OCI-LY1 (cell line): ENCODE data around the gene FAM124A.

Experiments used
- EZH2 ChIP-seq: fragments of 200-600 bp; sonication (generic), shearing (Covaris generic); IDR thresholded peaks from 2 replicates; pipeline ENCODE4 v1.8.0; 2017; ENCODE audit warnings: borderline replicate concordance, mixed run types, mild to moderate bottlenecking, antibody characterized with exemption, low read length, moderate library complexity, mixed read lengths
- TF ChIP-seq, protein P1 (sequence below): fragments of 200-600 bp; sonication (generic), shearing (Covaris generic); IDR thresholded peaks from 2 replicates; pipeline ENCODE4 v1.5.1; 2017; ENCODE audit warnings: mild to moderate bottlenecking, antibody characterized with exemption, low read length, moderate library complexity, mixed read lengths

GRCh38 chr13:51333826-51334225 lies 111.6 kb downstream of the FAM124A start:
- TF ChIP-seq, protein P1, sequence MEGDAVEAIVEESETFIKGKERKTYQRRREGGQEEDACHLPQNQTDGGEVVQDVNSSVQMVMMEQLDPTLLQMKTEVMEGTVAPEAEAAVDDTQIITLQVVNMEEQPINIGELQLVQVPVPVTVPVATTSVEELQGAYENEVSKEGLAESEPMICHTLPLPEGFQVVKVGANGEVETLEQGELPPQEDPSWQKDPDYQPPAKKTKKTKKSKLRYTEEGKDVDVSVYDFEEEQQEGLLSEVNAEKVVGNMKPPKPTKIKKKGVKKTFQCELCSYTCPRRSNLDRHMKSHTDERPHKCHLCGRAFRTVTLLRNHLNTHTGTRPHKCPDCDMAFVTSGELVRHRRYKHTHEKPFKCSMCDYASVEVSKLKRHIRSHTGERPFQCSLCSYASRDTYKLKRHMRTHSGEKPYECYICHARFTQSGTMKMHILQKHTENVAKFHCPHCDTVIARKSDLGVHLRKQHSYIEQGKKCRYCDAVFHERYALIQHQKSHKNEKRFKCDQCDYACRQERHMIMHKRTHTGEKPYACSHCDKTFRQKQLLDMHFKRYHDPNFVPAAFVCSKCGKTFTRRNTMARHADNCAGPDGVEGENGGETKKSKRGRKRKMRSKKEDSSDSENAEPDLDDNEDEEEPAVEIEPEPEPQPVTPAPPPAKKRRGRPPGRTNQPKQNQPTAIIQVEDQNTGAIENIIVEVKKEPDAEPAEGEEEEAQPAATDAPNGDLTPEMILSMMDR, result no peak
- TF ChIP-seq EZH2, result no peak
